PC-9 (cell line): ENCODE measurements around the gene KRT15.

ENCODE experiments used
- EZH2 ChIP-seq: fragments of 200-600 bp; sonication (generic); IDR thresholded peaks from 2 replicates; pipeline ENCODE4 v1.8.0; 2017; ENCODE audit warnings: antibody characterized with exemption, low read depth
- TF ChIP-seq, protein P1 (sequence below): fragments of 200-600 bp; sonication (generic); conservative IDR thresholded peaks from 2 replicates; pipeline ENCODE4 v1.6.1; 2017; ENCODE audit warnings: mixed run types, antibody characterized with exemption, mild to moderate bottlenecking, moderate library complexity

DNA sequence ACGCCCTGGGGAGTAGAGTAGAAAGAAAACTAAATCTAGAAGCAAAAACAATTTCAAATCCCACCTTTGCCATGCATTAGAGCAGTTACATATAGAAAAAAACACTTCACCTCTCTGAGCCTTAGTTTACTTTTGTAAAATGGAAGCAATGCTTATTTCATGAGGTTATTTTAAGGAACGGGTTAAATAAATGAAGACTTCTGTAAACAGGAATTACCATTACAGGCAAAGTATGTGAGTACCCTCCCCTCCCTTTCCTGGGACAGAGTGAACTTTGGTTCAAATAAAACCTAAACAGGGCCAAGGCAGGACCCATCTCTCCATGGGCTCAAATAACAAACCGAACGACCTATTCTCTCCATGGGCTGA is 4.5 kb upstream of the KRT15 start:
- TF ChIP-seq, protein P1, sequence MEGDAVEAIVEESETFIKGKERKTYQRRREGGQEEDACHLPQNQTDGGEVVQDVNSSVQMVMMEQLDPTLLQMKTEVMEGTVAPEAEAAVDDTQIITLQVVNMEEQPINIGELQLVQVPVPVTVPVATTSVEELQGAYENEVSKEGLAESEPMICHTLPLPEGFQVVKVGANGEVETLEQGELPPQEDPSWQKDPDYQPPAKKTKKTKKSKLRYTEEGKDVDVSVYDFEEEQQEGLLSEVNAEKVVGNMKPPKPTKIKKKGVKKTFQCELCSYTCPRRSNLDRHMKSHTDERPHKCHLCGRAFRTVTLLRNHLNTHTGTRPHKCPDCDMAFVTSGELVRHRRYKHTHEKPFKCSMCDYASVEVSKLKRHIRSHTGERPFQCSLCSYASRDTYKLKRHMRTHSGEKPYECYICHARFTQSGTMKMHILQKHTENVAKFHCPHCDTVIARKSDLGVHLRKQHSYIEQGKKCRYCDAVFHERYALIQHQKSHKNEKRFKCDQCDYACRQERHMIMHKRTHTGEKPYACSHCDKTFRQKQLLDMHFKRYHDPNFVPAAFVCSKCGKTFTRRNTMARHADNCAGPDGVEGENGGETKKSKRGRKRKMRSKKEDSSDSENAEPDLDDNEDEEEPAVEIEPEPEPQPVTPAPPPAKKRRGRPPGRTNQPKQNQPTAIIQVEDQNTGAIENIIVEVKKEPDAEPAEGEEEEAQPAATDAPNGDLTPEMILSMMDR: no peak
- TF ChIP-seq EZH2: no peak
